ENCODE measurements around the gene BORA. TPM values are rescaled to one million over a fixed set of nuclear protein-coding genes. Genes with fewer than 3 reads are reported as not detected.
"Not testable (repeated sequence)": the region's sequence is repeated elsewhere in the genome, so short reads cannot be mapped to it uniquely, and the experiment has no call there.

The BORA gene
- polyA plus RNA-seq (ENCODE audit: insufficient read length): 2.9 TPM

GRCh38 chr13:72727417-72728289 lies at the start of gene BORA, which contains the start of gene MZT1:
Gene BORA, plus strand, starts transcription at chr13:72727923. Its CDS starts 1,018 bp downstream, at chr13:72728941.
Gene MZT1, minus strand, starts transcription at chr13:72727629. Its CDS starts 27 bp downstream, at chr13:72727602.
- DNase-seq (ENCODE audit: low read depth): peak; percentile 97

DNA sequence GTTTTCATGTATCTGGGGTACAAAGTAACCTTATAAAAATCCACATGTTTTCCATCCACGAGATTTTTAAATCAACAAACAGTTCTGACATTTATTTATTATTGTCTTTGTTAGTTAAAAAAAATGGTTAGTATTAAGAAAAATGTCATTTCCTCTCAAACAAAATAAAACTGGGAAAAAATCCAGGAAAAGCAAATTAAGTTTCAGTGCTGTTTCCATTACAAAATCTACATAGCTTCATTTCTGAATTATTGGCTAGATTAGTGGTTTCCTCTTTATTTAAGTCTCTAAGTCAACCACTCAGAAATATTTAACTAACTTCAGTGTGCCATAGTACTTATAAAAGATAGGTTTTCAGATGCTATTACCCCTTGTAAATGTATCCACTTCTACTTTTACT lies 49.4 kb upstream of the BORA start:
- DNase-seq (ENCODE audit: low read depth): no peak

DNA sequence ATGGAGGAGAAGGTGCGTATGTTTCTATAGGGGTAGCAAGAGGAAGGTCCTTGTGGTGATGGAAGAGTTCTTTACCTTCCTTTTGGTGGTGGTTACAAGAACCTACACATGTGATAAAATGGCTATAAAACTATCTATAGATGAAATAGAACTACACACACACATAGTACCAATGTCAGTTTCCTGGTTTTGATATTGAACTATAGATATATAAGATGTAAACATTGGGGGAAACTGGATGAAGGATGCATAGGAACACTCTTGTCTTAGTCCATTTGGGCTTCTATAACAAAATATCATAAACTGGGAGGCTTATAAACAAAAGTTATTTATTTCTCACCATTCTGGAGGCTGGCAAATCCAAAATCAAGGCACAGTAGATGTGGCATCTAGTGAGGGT lies 47.4 kb upstream of the BORA start:
- no peak for DNase-seq (ENCODE audit: low read depth)

- DNase-seq (ENCODE audit: low read depth): no peak
Measured at GRCh38 chr13:72686766-72687165, 41.0 kb upstream of the BORA start.

DNA sequence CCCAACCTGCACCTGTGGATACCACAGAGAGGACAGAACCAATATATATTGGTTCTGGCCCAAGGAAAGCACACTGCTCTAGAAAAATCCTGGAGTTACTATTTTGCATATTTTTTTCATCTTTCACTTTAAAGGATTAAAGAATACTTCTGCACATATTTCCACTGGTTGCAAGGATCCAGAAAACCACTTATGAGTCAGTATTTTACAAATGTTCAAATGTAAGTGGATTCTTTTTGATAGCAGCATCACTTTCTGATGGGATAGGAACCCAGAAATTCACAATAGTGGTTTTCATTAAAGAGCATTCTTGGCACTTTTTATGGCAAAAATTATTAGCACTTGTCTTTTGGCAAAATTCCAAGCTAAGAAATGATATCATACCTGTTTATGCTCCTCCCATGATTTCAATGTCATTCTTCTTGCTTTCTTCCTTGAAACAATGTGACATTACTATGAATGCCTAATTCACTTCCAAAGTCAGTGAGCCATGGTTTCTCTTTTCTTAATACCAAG lies 38.5 kb upstream of the BORA start:
- no peak for DNase-seq (ENCODE audit: low read depth)

GRCh38 chr13:72692884-72693514 lies 34.7 kb upstream of the BORA start:
- DNase-seq (ENCODE audit: low read depth): no peak

GRCh38 chr13:72693832-72694231 lies 33.9 kb upstream of the BORA start:
- DNase-seq (ENCODE audit: low read depth): no peak

DNA sequence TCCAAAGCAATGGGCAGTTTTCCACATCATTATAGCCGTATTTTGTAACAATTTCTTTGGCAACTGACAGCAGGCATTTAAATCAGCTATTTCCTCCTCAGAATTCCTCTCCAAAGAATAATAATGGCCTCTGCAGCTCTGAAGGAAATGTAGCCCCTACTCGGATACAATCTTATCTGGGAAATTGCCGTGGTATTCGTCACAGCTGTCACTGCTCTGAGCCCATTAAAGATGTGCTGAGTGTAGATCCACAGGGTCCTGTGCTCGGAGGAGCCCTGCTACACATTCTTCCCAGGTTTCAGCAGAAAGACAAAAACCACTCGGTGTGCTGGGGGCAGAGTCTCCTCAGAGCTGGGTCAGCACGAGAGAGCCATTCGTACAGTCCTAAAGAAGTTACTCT lies 33.4 kb upstream of the BORA start:
- no peak for DNase-seq (ENCODE audit: low read depth)

DNA sequence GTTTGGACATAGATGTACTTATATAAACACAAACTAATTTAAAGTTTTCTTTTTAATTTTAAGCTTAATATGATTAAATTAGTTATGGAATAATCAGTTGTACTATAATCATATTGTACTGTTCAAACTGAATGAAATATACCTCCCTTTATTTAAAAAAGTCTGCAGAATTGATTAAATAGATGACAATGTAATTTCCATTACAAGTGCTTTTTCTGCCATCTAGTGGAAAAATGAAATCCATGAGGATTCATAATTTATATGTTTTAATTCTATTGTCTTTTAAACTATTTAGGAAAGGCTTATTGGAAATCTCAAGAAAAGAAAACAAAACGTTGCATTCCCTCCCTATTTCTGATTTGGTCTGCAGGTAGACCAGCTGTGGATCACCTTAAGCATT lies 31.1 kb upstream of the BORA start:
- DNase-seq (ENCODE audit: low read depth): no peak

GRCh38 chr13:72698164-72698563 lies 29.6 kb upstream of the BORA start:
- DNase-seq (ENCODE audit: low read depth): no peak

- DNase-seq (ENCODE audit: low read depth): no peak
Measured at GRCh38 chr13:72700509-72700908, 27.2 kb upstream of the BORA start.

DNA sequence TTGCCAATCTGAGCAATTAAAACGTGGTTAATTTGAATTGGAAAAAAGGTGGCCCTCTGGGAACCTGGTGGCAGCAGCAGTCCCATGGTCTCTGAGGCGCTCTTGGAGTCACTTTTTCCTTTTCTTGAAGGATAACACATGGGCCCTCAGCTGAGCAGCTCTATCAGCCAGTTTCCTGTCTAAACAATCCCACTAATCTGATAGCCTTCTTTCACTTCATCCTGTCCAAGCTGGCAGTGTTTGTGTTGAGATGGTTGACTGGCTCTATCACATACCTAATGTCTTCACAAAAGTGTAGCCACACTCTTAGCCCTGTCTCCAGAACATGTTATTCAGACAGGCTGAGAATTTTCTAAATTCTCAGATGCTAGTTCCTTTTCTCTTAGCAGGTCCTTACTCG lies 10.9 kb upstream of the BORA start:
- no peak for DNase-seq (ENCODE audit: low read depth)

DNA sequence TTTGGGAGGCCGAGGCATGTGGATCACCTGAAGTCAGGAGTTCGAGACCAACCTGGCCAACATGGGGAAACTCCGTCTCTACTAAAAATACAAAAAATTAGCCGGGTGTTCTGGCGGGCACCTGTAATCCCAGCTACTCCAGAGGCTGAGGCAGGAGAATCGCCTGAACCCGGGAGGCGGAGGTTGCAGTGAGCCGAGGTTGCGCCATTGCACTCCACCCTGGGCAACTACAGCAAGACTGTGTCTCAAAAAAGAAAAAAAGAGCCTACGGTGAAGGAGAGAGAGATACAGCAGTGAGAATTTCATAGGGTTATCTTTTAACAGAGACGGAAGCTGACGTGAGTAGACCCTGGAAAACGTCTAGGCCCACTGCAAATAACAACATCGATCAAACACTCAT lies 1.5 kb upstream of the BORA start:
- DNase-seq (ENCODE audit: low read depth): not testable (repeated sequence)

DNA sequence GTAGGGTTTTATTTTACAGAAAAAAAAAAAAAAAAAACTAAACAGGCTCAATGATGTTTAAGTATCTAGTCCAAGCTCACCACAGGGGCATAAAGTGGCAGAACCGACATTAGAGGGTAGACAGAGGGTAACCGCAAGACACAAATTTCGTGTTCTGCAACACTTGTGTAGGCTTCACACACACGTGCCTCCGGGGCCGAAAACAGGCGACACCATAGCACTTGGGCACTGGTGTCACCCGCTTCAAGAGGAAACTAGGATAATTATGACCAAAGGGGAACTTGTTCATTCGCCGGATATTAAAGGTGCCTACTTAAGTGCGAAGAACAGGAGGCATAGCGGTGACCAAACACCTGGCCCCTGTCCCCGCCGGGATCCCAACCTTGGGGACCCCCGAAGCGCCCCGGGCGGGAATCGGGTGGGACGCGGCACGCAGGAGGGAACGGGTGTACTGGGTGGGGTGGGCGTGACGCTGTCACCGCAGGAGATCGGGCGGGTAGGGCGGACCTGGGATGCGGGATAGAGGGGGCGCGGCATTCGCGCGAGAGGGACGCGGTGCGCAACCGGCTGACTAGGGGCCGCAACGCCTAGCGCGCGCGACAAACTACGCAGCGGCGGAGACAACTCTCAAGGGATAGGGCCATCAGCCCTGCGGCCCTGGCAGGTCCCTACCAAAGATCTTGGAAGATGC lies 852 bp upstream of the BORA start:
- no peak for DNase-seq (ENCODE audit: low read depth)

GRCh38 chr13:72728290-72728605 lies 525 bp downstream of the BORA start:
- no peak for DNase-seq (ENCODE audit: low read depth)

GRCh38 chr13:72737033-72737432 lies 9.3 kb downstream of the BORA start:
- no peak for DNase-seq (ENCODE audit: low read depth)

DNA sequence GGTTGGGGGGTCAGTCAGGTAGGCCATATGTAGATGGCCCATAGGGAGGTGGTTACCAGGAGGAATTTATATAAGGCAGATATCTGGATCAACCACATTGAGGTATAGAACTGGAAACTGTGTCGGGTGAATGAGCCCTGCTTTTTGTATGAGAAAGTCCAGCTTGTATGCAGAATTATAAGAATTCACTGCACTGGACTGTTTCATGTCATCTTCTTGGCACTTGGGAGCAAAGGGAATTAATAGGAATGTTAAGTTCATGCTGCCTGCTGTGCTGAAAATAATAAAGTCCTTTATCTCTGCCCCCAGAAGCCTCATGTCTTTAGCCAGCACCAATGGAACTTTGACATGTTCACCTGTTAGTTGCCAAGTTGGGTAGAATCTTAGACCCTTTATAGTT lies 12.3 kb downstream of the BORA start:
- no peak for DNase-seq (ENCODE audit: low read depth)

GRCh38 chr13:72745260-72745659 lies 17.5 kb downstream of the BORA start:
- DNase-seq (ENCODE audit: low read depth): no peak

DNA sequence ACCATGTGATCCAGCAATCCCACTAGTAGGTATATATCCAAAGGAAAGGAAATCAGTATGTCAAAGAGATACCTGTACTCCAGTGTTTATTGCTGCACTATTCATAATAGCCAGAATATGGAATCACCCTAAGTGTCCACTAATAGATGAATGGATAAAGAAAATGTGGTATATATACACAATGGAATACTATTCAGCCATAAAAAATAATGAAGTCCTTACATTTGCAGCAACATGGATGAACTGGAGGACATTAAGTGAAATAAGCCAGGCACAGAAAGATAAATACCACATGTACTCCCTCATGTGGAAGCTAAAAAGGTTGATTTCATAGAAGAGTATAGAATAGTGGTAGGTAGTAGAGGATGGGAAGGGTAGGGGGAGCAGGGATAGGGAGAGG lies 23.5 kb downstream of the BORA start:
- DNase-seq (ENCODE audit: low read depth): no peak

- DNase-seq (ENCODE audit: low read depth): no peak
Measured at GRCh38 chr13:72754111-72754510, 26.4 kb downstream of the BORA start.

GRCh38 chr13:72757792-72758535 lies 30.2 kb downstream of the BORA start:
- no peak for DNase-seq (ENCODE audit: low read depth)

- DNase-seq (ENCODE audit: low read depth): no peak
Measured at GRCh38 chr13:72760189-72760588, 32.5 kb downstream of the BORA start.
